ENCODE results near the gene TSR1. TPM values are rescaled to one million over a fixed set of nuclear protein-coding genes. Genes with fewer than 3 reads are reported as not detected.

The TSR1 gene
- total and polyA plus RNA-seq, 9 of the 15 experiments (the other 6 are each of a cell fraction or from before 2014, with no cell fraction given): 16.4 to 87.5 (median 55.2) TPM

DNA sequence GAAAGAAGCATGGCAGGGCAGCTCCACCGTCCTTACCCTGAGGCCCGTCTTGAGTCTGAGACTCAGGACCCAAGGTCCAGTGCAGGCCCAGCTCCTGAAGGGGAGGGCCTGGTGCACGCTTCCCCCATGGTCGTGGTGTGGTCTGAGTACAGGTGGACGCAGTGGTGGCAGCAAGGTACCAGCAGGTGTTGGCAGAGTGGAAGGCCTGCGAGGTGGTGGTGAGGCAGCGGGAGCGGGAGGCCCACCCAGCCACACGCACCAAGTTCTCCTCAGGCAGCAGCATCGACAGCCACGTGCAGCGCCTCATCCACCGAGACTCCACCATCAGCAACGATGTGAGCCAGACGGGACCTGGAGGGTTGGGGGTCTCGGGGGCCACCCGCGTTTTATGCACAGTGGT, 36.9 kb upstream of the TSR1 start (continued):
- TF ChIP-seq ZNF57 (CRISPR knock-in tag; IDR thresholded peaks at IDR 0.05) (no peak), PCBP1 (IDR thresholded peaks at IDR 0.05; ENCODE audit: low read depth, low read length, poor library complexity, severe bottlenecking) (no peak), ZNF232 (CRISPR knock-in tag; IDR thresholded peaks at IDR 0.05) (no peak), EP300 (IDR thresholded peaks at IDR 0.05; ENCODE audit: low read length) (no peak), ETV1 (tag; conservative IDR thresholded peaks at IDR 0.05; ENCODE audit: low read depth) (no peak)
- TF ChIP-seq, protein P1, sequence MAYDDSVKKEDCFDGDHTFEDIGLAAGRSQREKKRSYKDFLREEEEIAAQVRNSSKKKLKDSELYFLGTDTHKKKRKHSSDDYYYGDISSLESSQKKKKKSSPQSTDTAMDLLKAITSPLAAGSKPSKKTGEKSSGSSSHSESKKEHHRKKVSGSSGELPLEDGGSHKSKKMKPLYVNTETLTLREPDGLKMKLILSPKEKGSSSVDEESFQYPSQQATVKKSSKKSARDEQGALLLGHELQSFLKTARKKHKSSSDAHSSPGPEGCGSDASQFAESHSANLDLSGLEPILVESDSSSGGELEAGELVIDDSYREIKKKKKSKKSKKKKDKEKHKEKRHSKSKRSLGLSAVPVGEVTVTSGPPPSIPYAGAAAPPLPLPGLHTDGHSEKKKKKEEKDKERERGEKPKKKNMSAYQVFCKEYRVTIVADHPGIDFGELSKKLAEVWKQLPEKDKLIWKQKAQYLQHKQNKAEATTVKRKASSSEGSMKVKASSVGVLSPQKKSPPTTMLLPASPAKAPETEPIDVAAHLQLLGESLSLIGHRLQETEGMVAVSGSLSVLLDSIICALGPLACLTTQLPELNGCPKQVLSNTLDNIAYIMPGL (CRISPR knock-in tag; IDR thresholded peaks at IDR 0.05): no peak
- TF ChIP-seq, protein P2, sequence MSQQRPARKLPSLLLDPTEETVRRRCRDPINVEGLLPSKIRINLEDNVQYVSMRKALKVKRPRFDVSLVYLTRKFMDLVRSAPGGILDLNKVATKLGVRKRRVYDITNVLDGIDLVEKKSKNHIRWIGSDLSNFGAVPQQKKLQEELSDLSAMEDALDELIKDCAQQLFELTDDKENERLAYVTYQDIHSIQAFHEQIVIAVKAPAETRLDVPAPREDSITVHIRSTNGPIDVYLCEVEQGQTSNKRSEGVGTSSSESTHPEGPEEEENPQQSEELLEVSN (IDR thresholded peaks at IDR 0.05; ENCODE audit: borderline replicate concordance in 1 of 2, extremely low read depth in 1 of 2, insufficient read depth in 1 of 2, insufficient read length in 1 of 2, low read depth in 1 of 2, low read length in 1 of 2, poor library complexity in 1 of 2, severe bottlenecking in 1 of 2): no peak

DNA sequence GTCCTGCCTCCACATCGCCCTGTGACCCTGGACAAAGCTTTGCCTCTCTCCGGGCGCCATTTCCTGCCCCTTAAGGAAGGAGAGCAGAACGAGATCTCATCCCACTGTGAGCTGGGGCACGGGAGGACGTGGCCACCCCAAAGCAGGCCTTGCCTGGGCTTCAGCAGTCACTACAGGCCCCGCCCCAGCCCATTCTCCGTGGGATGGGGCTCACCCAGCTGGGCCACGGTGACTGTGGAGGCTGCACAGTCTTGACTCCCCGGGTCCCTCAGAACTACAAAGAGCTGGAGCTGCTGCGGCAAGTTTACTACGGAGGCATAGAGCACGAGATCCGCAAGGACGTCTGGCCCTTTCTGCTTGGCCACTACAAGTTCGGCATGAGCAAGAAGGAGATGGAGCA, 36.4 kb upstream of the TSR1 start:
- Histone ChIP-seq H3K9me1 (ENCODE audit: control insufficient read depth, insufficient read depth, low read length) (no peaks in the 10 kb centered on the region), H3K4me2 (ENCODE audit: insufficient read depth, low read length) (no peak overlapping the region), H3K36me3 (ENCODE audit: control insufficient read depth, insufficient read depth, low read length) (no peaks in the 10 kb centered on the region), H3K27ac (ENCODE audit: extremely low read depth, low read depth, low read length) (no peak overlapping the region), H4K20me1 (replicated peaks; ENCODE audit: control insufficient read depth, insufficient read depth, low read length) (no peaks in the 10 kb centered on the region), H3K9ac (ENCODE audit: insufficient read depth in 1 of 2, low read depth in 2 of 2, low read length in 2 of 2) (peak overlapping the region in 1 of 2 experiments; percentile 13; a peak in 1 of 4 replicates), H3K27me3 (ENCODE audit: control insufficient read depth in 2 of 2, insufficient read depth in 2 of 2, low read length in 2 of 2) (no peaks in the 10 kb centered on the region), H3K79me2 (ENCODE audit: control insufficient read depth, insufficient read depth, low read length) (no peaks in the 10 kb centered on the region), H3K9me3 (replicated peaks; ENCODE audit: control insufficient read depth, insufficient read depth, low read depth, low read length) (no peaks in the 10 kb centered on the region), H3K4me3 (no peak overlapping the region), H2AFZ (ENCODE audit: low read depth, low read length) (no peak overlapping the region), H3K4me1 (replicated peaks in 1 of 2; ENCODE audit: control insufficient read depth in 2 of 2, insufficient read depth in 2 of 2, low read length in 2 of 2) (peaks cover 0 to 16% of the 10 kb centered on the region in 2 experiments; a peak in 3 of 5 replicates)
- no peak for FAIRE-seq
- BruUV-seq (replicated peaks): no TSS peak
- 76% methylated on average over 9 of the region's 16 CpGs for WGBS (ENCODE audit: insufficient coverage, low coverage, missing lambda C conversion rate)
- no peak for ATAC-seq
- ChIA-PET CTCF (ENCODE audit: low intra/inter-chr PET ratio) (no interaction called here), POLR2A (interaction anchor here (0.9 kb wide), 1 partner anchor 27 kb away, joined by 3 read pairs; no protein-coding TSS in a partner anchor)
- in situ Hi-C loops (cut with MboI) (no loop called here), intact Hi-C loops (cut with micrococcal nuclease) (no loop called here)
- no peak for DNase-seq (ENCODE audit: extremely low read depth in 1 of 4, low spot score in 3 of 4)
- no peak for TF ChIP-seq ZNF324 (CRISPR knock-in tag; IDR thresholded peaks at IDR 0.05)
- no peak for TF ChIP-seq E2F3 (CRISPR knock-in tag; IDR thresholded peaks at IDR 0.05)
- no peak for TF ChIP-seq ZC3H4 (CRISPR knock-in tag; IDR thresholded peaks at IDR 0.05; ENCODE audit: borderline replicate concordance)
- TF ChIP-seq, protein P3, sequence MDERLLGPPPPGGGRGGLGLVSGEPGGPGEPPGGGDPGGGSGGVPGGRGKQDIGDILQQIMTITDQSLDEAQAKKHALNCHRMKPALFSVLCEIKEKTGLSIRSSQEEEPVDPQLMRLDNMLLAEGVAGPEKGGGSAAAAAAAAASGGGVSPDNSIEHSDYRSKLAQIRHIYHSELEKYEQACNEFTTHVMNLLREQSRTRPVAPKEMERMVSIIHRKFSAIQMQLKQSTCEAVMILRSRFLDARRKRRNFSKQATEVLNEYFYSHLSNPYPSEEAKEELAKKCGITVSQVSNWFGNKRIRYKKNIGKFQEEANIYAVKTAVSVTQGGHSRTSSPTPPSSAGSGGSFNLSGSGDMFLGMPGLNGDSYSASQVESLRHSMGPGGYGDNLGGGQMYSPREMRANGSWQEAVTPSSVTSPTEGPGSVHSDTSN (CRISPR knock-in tag; IDR thresholded peaks at IDR 0.05; ENCODE audit: low read depth): no peak
- TF ChIP-seq, protein P3 (tag; conservative IDR thresholded peaks at IDR 0.05; ENCODE audit: low read depth): no peak
- no peak for TF ChIP-seq ZNF24 (IDR thresholded peaks at IDR 0.05)
- no peak for TF ChIP-seq ZFP30 (CRISPR knock-in tag; IDR thresholded peaks at IDR 0.05; ENCODE audit: borderline replicate concordance)
- no peak for TF ChIP-seq ILK (tag; IDR thresholded peaks at IDR 0.05; ENCODE audit: borderline replicate concordance, low read depth)
- no peak for TF ChIP-seq PHF21A (IDR thresholded peaks at IDR 0.05; ENCODE audit: borderline replicate concordance, low read depth)
